Measurements from ENCODE around the gene HNRNPM.

Gene HNRNPM

GRCh38 chr19:8484331-8484894, 39.6 kb downstream of the HNRNPM start:
- Histone ChIP-seq H3K27ac (peak overlapping the region; percentile 98), H3K9me3 (no peaks in the 10 kb centered on the region), H3K4me1 (ENCODE audit: control insufficient read depth in 1 of 2, insufficient read depth in 1 of 2, low read depth in 1 of 2, low read length in 1 of 2) (peaks cover 63% of the 10 kb centered on the region in 2 experiments), H3K4me3 (ENCODE audit: low read depth in 1 of 2, low read length in 1 of 2) (peak overlapping the region in 1 of 2 experiments; percentile 18), H3K27me3 (no peaks in the 10 kb centered on the region), H3K36me3 (peaks cover 53% of the 10 kb centered on the region)
- no peak for TF ChIP-seq CTCF (IDR thresholded peaks at IDR 0.05)

GRCh38 chr19:8485561-8486371, 41.0 kb downstream of the HNRNPM start:
- Histone ChIP-seq H3K27ac (peak overlapping the region; percentile 98), H3K4me1 (ENCODE audit: control insufficient read depth in 1 of 2, insufficient read depth in 1 of 2, low read depth in 1 of 2, low read length in 1 of 2) (peaks cover 74 to 77% of the 10 kb centered on the region in 2 experiments), H3K4me3 (ENCODE audit: low read depth in 1 of 2, low read length in 1 of 2) (no peak overlapping the region), H3K27me3 (no peaks in the 10 kb centered on the region), H3K9me3 (no peaks in the 10 kb centered on the region), H3K36me3 (peaks cover 65% of the 10 kb centered on the region)
- TF ChIP-seq CTCF (IDR thresholded peaks at IDR 0.05), result no peak

GRCh38 chr19:8486661-8487136, 41.9 kb downstream of the HNRNPM start:
- Histone ChIP-seq H3K27ac (peak overlapping the region; percentile 98), H3K9me3 (no peaks in the 10 kb centered on the region), H3K4me3 (ENCODE audit: low read depth in 1 of 2, low read length in 1 of 2) (peak overlapping the region; percentile 30 to 51), H3K4me1 (ENCODE audit: control insufficient read depth in 1 of 2, insufficient read depth in 1 of 2, low read depth in 1 of 2, low read length in 1 of 2) (peaks cover 83 to 86% of the 10 kb centered on the region in 2 experiments), H3K27me3 (no peaks in the 10 kb centered on the region), H3K36me3 (peaks cover 68% of the 10 kb centered on the region)
- TF ChIP-seq CTCF (IDR thresholded peaks at IDR 0.05), result no peak

- Histone ChIP-seq H3K27me3 (no peaks in the 10 kb centered on the region), H3K4me3 (ENCODE audit: low read depth in 1 of 2, low read length in 1 of 2) (peak overlapping the region; percentile 30 to 51), H3K27ac (peak overlapping the region; percentile 98), H3K36me3 (peaks cover 67% of the 10 kb centered on the region), H3K9me3 (no peaks in the 10 kb centered on the region), H3K4me1 (ENCODE audit: control insufficient read depth in 1 of 2, insufficient read depth in 1 of 2, low read depth in 1 of 2, low read length in 1 of 2) (peaks cover 87 to 89% of the 10 kb centered on the region in 2 experiments)
- TF ChIP-seq CTCF (IDR thresholded peaks at IDR 0.05), result peak; percentile 29
Measured at GRCh38 chr19:8487137-8487851, 42.5 kb downstream of the HNRNPM start.

GRCh38 chr19:8488365-8488764, 43.6 kb downstream of the HNRNPM start:
- H3K27ac ChIP-seq, result peak overlapping the region; percentile 98
- H3K36me3 ChIP-seq, result peaks cover 68% of the 10 kb centered on the region
- no peak for TF ChIP-seq CTCF (IDR thresholded peaks at IDR 0.05)
- peak overlapping the region; percentile 30 to 51 for H3K4me3 ChIP-seq (ENCODE audit: low read depth in 1 of 2, low read length in 1 of 2)
- no peaks in the 10 kb centered on the region for H3K27me3 ChIP-seq
- H3K4me1 ChIP-seq (ENCODE audit: control insufficient read depth in 1 of 2, insufficient read depth in 1 of 2, low read depth in 1 of 2, low read length in 1 of 2), result peaks cover 97% of the 10 kb centered on the region in 2 experiments
- no peaks in the 10 kb centered on the region for H3K9me3 ChIP-seq

All from neutrophil (primary cell).